CD4-positive, alpha-beta memory T cell (primary cell): ENCODE measurements around the gene GPC5. TPM values are rescaled to one million over a fixed set of nuclear protein-coding genes. Genes with fewer than 3 reads are reported as not detected.
"Not testable (repeated sequence)": the region's sequence is repeated elsewhere in the genome, so short reads cannot be mapped to it uniquely, and the experiment has no call there.

Source experiments
- CTCF ChIA-PET: fragments of 350-600 bp; sonication (Branson Sonifier 250); formaldehyde crosslinking; loops from one replicate; lab custom pipeline; 2021; ENCODE audit warnings: inconsistent platforms; ENCODE audit not compliant: partially characterized antibody; lab: Charles Lee
- POLR2A ChIA-PET: fragments of 350-600 bp; sonication (Branson Sonifier 250); formaldehyde crosslinking; loops from one replicate; lab custom pipeline; 2021; ENCODE audit not compliant: partially characterized antibody; lab: Charles Lee
- DNase-seq, 5 donors: peaks; one replicate each; pipeline versions ENCODE4 v3.0.0 to v3.0.0-alpha.2; 2020 to 2022; ENCODE audit warnings: mixed read lengths in 1 of 5
- H3K27ac ChIP-seq: one replicate; pipeline ENCODE4 v1.7.0; 2013; ENCODE audit warnings: low read depth, low read length
- H3K27me3 ChIP-seq: 2 replicates; pipeline ENCODE4 v1.7.0; 2013; ENCODE audit warnings: mild to moderate bottlenecking, low read length, moderate library complexity; ENCODE audit not compliant: insufficient read depth
- H3K36me3 ChIP-seq: 2 replicates; pipeline ENCODE4 v1.7.0; 2013; ENCODE audit warnings: mild to moderate bottlenecking, low read length, moderate library complexity; ENCODE audit not compliant: insufficient read depth
- H3K4me1 ChIP-seq: 2 replicates; pipeline ENCODE4 v1.7.0; 2013; ENCODE audit warnings: mild to moderate bottlenecking, low read length, moderate library complexity; ENCODE audit not compliant: insufficient read depth
- H3K4me3 ChIP-seq, 2 donors: one replicate each; pipeline ENCODE4 v1.7.0; 2013; ENCODE audit warnings: low read length in 2 of 2, mild to moderate bottlenecking in 1 of 2
- H3K9me3 ChIP-seq, 2 donors: one replicate each; pipeline ENCODE4 v1.7.0; 2013; ENCODE audit warnings: low read length in 2 of 2, control low read depth in 1 of 2; ENCODE audit not compliant: control insufficient read depth in 1 of 2
- H3K27ac Mint-ChIP-seq, 7 donors: one replicate each; pipeline ENCODE4 v1.8.0; 2020 to 2021; ENCODE audit warnings: mixed read lengths in 7 of 7, mild to moderate bottlenecking in 6 of 7, inconsistent platforms in 3 of 7, moderate library complexity in 3 of 7
- H3K27me3 Mint-ChIP-seq, 2 donors: one replicate each; pipeline ENCODE4 v1.8.0; 2020 to 2021; ENCODE audit warnings: mixed read lengths in 2 of 2
- H3K36me3 Mint-ChIP-seq, 2 donors: one replicate each; pipeline ENCODE4 v1.8.0; 2020 to 2021; ENCODE audit warnings: mixed read lengths in 2 of 2, inconsistent platforms in 1 of 2, mild to moderate bottlenecking in 1 of 2
- H3K4me1 Mint-ChIP-seq, 4 donors: one replicate each; pipeline ENCODE4 v1.8.0; 2020 to 2021; ENCODE audit warnings: mixed read lengths in 4 of 4, mild to moderate bottlenecking in 1 of 4
- H3K4me3 Mint-ChIP-seq, 8 donors: one replicate each; pipeline ENCODE4 v1.8.0; 2020 to 2021; ENCODE audit warnings: mixed read lengths in 8 of 8, mild to moderate bottlenecking in 7 of 8, moderate library complexity in 6 of 8, inconsistent platforms in 3 of 8
- H3K9me3 Mint-ChIP-seq, 8 donors: one replicate each; pipeline ENCODE4 v1.8.0; 2020 to 2021; ENCODE audit warnings: mixed read lengths in 8 of 8, mild to moderate bottlenecking in 5 of 8, inconsistent platforms in 3 of 8, moderate library complexity in 1 of 8
- intact Hi-C: fragments of 100-400 bp; cut with micrococcal nuclease; formaldehyde crosslinking; loops from one replicate; pipeline ENCODE4 v1.15.1; 2023
- polyA plus RNA-seq, 2 donors: library from polyadenylated mRNA; unstranded; fragments of 300-500 nt; fragmentation: Illumina TruSeq; gene quantifications; one replicate each; pipeline ENCODE4 v1.2.3, GENCODE V29; 2021
- total RNA-seq, 2 experiments: library from RNA; stranded (reverse); gene quantifications; one replicate each; pipeline ENCODE4 v1.2.3, GENCODE V29; 2021

The GPC5 gene
- total and polyA plus RNA-seq, 4 experiments from 2014 or later = 0.14 TPM; not detected in 3

DNA sequence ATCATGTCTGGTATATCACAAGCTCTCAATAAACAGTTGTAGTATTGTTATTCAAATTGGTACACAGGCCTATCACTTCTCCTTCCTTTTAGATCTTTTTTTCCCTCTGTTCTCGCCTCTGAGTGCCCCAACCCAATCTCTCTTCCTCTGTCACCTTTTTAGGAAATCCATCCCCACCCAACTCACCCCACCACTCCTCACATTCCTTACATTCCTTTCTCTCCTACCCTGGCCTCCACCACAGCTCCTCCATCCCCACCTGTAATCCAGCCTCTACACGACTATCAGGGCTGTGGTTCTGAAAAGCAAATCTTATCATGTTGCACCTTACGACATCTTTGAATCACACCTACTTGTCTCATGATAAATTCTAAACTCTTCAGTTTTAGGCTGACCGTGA, 1282.8 kb downstream of the GPC5 start:
- Mint-ChIP-seq H3K36me3 (no peaks in the 10 kb centered on the region), H3K27ac (no peak overlapping the region), H3K4me3 (no peak overlapping the region), H3K27me3 (no peaks in the 10 kb centered on the region), H3K9me3 (peaks cover 0 to 6% (median 4%) of the 10 kb centered on the region in 8 donors), H3K4me1 (no peaks in the 10 kb centered on the region)
- Histone ChIP-seq H3K36me3 (no peaks in the 10 kb centered on the region), H3K9me3 (no peaks in the 10 kb centered on the region), H3K27ac (no peak overlapping the region), H3K27me3 (no peaks in the 10 kb centered on the region), H3K4me3 (no peak overlapping the region), H3K4me1 (no peaks in the 10 kb centered on the region)
- POLR2A ChIA-PET = no interaction called here
- intact Hi-C loops = no loop called here
- DNase-seq = no peak
- CTCF ChIA-PET = no interaction called here

DNA sequence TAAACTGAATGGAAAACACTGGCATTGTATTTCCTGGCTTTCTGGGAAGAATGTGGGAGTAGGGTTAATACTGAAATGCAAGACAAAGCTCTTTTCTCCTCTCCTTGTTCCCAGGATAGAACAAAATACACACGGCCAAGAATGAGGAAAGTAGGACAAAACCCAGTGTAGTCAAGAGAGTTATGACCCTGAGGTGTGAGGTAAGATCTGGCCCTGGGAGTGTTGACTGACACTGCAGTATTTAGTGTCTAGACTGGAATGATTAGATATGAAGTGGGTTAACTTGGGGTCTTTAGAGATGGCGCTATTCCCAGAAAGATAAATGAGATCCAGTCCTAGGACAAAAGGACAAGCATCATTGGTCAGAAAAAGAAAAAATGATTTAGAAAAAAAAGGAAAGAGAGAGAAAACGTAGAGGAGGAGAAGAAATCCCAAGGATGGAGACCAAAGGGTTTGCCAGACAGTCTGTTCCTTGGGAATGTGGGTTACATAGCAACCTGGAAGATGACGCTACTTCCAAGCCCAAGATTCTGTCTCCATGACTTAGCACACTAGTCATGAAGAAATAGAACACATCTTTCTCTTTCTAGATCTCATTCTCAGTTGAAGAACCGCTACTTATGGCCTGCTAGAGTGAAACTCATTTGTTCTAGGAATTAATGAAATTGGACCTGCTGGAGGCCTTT, 1284.6 kb downstream of the GPC5 start:
- no peaks in the 10 kb centered on the region for H3K36me3 Mint-ChIP-seq
- no peak overlapping the region for H3K4me3 Mint-ChIP-seq
- H3K9me3 ChIP-seq = no peaks in the 10 kb centered on the region
- intact Hi-C loops = no loop called here
- H3K27me3 ChIP-seq = no peaks in the 10 kb centered on the region
- H3K36me3 ChIP-seq = no peaks in the 10 kb centered on the region
- no peaks in the 10 kb centered on the region for H3K4me1 ChIP-seq
- H3K27ac ChIP-seq = no peak overlapping the region
- H3K4me3 ChIP-seq = no peak overlapping the region
- ChIA-PET CTCF (no interaction called here), POLR2A (no interaction called here)
- no peak overlapping the region for H3K27ac Mint-ChIP-seq
- H3K27me3 Mint-ChIP-seq = no peaks in the 10 kb centered on the region
- peaks cover 0 to 6% (median 4%) of the 10 kb centered on the region in 8 donors for H3K9me3 Mint-ChIP-seq
- no peaks in the 10 kb centered on the region for H3K4me1 Mint-ChIP-seq
- no peak for DNase-seq

DNA sequence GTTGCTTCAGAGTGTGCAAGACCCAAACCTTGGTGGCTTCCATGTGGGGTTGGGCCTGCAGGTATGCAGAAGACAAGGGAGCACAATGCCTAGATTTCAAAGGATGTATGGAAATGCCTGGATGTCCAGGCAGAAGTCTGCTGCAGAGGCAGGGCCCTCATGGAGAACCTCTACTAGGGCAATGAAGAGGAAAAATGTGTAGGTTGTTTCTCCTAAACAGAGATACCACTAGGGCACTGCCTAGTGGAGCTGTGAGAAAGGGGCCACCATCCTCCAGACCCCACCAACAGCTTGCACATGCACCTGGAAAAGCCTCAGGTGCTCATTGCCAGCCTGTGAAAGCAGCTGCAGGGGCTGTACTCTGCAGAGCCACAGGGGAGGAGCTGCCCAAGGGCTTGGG, 1295.6 kb downstream of the GPC5 start:
- no peaks in the 10 kb centered on the region for H3K4me1 Mint-ChIP-seq
- Histone ChIP-seq H3K4me1 (no peaks in the 10 kb centered on the region), H3K4me3 (no peak overlapping the region), H3K27ac (no peak overlapping the region), H3K36me3 (no peaks in the 10 kb centered on the region), H3K27me3 (no peaks in the 10 kb centered on the region), H3K9me3 (peaks cover 0 to 5% of the 10 kb centered on the region in 2 donors)
- intact Hi-C loops = no loop called here
- DNase-seq = no peak
- ChIA-PET POLR2A (no interaction called here), CTCF (no interaction called here)
- H3K27ac Mint-ChIP-seq = no peak overlapping the region
- no peaks in the 10 kb centered on the region for H3K36me3 Mint-ChIP-seq
- peaks cover 2 to 30% (median 9%) of the 10 kb centered on the region in 8 donors for H3K9me3 Mint-ChIP-seq
- H3K27me3 Mint-ChIP-seq = no peaks in the 10 kb centered on the region
- H3K4me3 Mint-ChIP-seq = no peak overlapping the region

DNA sequence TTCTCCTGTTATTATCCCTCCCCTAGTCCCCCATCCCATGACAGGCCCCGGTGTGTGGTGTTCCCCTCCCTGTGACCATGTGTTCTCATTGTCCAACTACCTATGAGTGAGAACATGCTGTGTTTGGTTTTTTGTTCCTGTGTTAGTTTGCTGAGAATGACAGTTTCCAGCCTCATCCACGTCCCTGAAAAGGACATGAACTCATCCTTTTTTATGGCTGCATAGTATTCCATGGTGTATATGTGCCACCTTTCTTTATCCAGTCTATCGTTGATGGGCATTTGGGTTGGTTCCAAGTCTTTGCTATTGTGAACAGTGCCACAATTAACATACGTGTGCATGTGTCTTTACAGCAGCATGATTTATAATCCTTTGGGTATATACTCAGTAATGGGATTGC, 1297.4 kb downstream of the GPC5 start:
- H3K27ac Mint-ChIP-seq, POLR2A ChIA-PET, H3K9me3 ChIP-seq, DNase-seq, H3K4me3 Mint-ChIP-seq, H3K27ac ChIP-seq, intact Hi-C loops, H3K27me3 ChIP-seq, H3K4me3 ChIP-seq, H3K27me3 Mint-ChIP-seq, H3K36me3 ChIP-seq, H3K4me1 ChIP-seq, H3K4me1 Mint-ChIP-seq, H3K36me3 Mint-ChIP-seq: not testable (repeated sequence)
- CTCF ChIA-PET = interaction anchor here (0.6 kb wide), 1 partner anchor 81 kb away, joined by 3 read pairs; no protein-coding TSS in a partner anchor
- H3K9me3 Mint-ChIP-seq = peaks cover 6 to 37% (median 16%) of the 10 kb centered on the region in 8 donors

DNA sequence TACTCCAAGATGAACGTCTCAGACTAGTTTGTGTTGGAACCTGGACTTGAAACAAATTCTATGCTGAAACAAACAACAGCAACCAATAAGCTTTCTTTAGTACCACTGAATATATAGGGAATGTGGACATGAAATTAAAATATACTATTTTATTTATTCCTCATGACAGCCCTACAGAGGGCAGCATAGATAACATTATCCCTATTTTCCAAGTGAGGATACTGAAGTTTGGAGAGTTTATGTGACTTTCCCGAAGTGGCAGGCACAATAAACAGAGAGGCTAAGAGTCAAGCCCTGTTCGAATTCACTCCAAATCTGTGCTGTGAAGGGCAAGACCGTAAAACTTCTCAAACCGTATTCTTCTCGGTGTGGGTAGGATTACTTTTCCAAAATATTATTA, 1318.3 kb downstream of the GPC5 start:
- no peaks in the 10 kb centered on the region for H3K36me3 ChIP-seq
- Mint-ChIP-seq H3K27ac (no peak overlapping the region), H3K4me1 (no peaks in the 10 kb centered on the region), H3K36me3 (no peaks in the 10 kb centered on the region), H3K4me3 (no peak overlapping the region), H3K27me3 (no peaks in the 10 kb centered on the region), H3K9me3 (peaks cover 0 to 4% (median 0%) of the 10 kb centered on the region in 8 donors)
- ChIA-PET CTCF (no interaction called here), POLR2A (no interaction called here)
- intact Hi-C loops = no loop called here
- no peak overlapping the region for H3K4me3 ChIP-seq
- H3K27me3 ChIP-seq = no peaks in the 10 kb centered on the region
- no peak overlapping the region for H3K27ac ChIP-seq
- H3K9me3 ChIP-seq = no peaks in the 10 kb centered on the region
- no peak for DNase-seq
- no peaks in the 10 kb centered on the region for H3K4me1 ChIP-seq

DNA sequence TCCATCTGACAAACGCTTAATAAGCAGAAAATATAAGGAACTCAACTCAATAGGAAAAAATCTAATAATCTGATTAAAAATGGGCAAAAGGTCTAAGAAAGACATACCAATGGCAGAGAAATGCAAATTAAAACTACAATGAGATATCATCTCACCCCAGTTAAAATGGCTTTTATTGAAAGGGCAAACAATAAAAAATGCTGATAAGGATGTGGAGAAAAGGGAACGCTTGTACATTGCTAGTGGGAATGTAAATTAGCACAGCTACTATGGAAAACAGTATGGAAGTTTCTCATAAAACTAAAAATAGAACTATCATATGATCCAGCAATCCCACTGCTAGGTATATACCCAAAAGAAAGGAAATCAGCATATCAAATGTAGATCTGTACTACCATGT, 1319.4 kb downstream of the GPC5 start:
- Histone ChIP-seq H3K27me3 (no peaks in the 10 kb centered on the region), H3K4me3 (no peak overlapping the region), H3K4me1 (no peaks in the 10 kb centered on the region), H3K27ac (no peak overlapping the region), H3K36me3 (no peaks in the 10 kb centered on the region), H3K9me3 (no peaks in the 10 kb centered on the region)
- Mint-ChIP-seq H3K4me1 (no peaks in the 10 kb centered on the region), H3K9me3 (peaks cover 0 to 3% (median 0%) of the 10 kb centered on the region in 8 donors), H3K27ac (no peak overlapping the region), H3K36me3 (no peaks in the 10 kb centered on the region), H3K27me3 (no peaks in the 10 kb centered on the region), H3K4me3 (no peak overlapping the region)
- POLR2A ChIA-PET = no interaction called here
- DNase-seq = no peak
- CTCF ChIA-PET = no interaction called here
- intact Hi-C loops = no loop called here

DNA sequence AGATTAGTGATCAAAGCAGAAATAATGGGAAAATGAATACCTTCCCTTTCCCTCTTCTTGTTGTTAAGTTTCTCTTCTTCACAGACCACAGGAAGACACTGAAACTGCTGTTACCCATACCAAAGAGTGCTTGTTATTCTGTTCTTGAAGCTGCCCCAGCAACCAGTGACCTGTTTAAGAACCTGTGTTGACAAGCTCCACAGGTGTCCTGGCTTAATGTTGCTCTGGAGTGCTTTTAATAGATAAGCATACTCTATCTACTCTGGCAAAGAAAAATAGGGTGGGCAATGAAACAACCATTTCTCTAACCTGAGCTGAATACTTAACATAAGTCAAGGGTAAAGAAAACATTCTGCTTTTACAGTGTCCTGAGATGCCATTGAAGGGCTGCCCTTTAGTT, 1321.4 kb downstream of the GPC5 start:
- Histone ChIP-seq H3K27me3 (no peaks in the 10 kb centered on the region), H3K4me1 (no peaks in the 10 kb centered on the region), H3K36me3 (no peaks in the 10 kb centered on the region), H3K27ac (no peak overlapping the region), H3K9me3 (no peaks in the 10 kb centered on the region), H3K4me3 (no peak overlapping the region)
- DNase-seq = no peak
- Mint-ChIP-seq H3K9me3 (peaks cover 0 to 2% (median under 1%) of the 10 kb centered on the region in 8 donors), H3K4me3 (no peak overlapping the region), H3K36me3 (no peaks in the 10 kb centered on the region), H3K4me1 (no peaks in the 10 kb centered on the region), H3K27me3 (no peaks in the 10 kb centered on the region), H3K27ac (no peak overlapping the region)
- intact Hi-C loops = no loop called here
- POLR2A ChIA-PET = no interaction called here
- CTCF ChIA-PET = no interaction called here
